NCI-H1092 treated with DMSO at 0.1 percent for 48 hours (cell line): Measurements from ENCODE around the gene SLC22A9.

Experiments
- DNase-seq: peaks from one replicate; lab custom pipeline; 2025; lab: John Stamatoyannopoulos, UW

The SLC22A9 gene

DNA sequence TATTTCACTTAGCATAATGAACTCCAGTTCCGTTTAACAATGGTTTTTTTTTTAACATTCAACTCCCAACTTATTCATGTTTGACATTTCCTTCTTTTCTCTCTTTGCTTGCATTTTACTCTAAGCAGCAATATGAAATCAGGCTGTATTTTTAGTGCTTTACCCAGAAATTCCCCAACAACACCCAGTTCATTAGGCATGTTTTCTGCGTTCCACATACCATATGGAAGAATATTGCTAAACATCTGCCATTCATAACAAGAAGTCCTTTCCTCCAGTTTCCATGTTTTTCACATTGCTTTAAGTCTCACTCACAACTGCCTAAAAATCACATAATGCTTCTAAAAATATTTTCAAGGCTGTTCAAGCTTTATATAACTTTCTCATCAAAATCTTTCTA, 75.5 kb downstream of the SLC22A9 start:
- no peak for DNase-seq

DNA sequence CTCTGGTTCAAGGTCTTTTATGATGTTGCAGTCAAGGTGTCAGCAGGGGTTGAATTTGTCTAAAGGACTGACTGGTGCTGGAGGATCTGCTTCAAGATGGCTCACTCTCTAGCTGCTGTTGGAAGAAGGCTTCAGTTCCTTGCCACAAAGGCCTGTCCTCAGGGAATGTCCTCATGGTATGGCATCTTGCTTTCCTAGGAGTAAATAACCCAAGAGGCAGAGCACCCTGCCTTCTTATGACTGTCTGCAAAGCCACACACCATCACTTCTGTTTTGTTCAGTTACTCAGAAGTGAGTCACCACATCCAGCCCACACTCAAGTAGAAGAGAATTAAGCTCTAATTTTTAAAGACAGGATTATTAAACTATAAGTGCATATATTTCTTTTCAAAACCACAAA, 76.1 kb downstream of the SLC22A9 start:
- no peak for DNase-seq

- DNase-seq = no peak
Observed at GRCh38 chr11:63448646-63449045, 79.1 kb downstream of the SLC22A9 start.

DNA sequence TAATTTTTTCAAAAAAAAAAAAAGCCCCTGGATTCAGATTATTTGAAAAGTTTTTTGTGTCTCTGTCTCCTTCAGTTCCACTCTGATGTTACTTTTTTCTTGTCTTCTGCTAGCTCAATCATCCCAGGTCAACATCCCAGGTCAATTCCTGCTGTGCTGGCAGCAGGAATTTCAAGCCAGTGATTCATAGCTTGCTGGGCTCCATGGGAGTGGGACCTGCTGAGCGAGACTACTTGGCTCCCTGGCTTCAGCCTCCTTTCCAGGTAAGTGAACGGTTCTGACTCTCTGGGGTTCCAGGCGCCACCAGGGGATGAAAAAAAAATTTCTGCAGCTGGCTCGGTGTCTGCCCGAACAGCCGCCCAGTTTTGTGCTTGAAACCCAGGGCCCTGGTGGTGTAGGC, 90.0 kb downstream of the SLC22A9 start:
- no peak for DNase-seq
